Loucy (cell line): ENCODE measurements around the gene ANO10.

Experiments
- H2AFZ ChIP-seq: fragments of 200-600 bp; sonication (generic); 2 replicates; pipeline ENCODE4 v1.6.0; 2016; ENCODE audit warnings: antibody characterized with exemption, mild to moderate bottlenecking, low read length, moderate library complexity
- H3F3A ChIP-seq: fragments of 200-600 bp; 2 replicates; pipeline ENCODE4 v1.6.0; 2016; ENCODE audit warnings: antibody characterized with exemption, low read depth, mild to moderate bottlenecking
- H3K27me3 ChIP-seq: fragments of 200-600 bp; sonication (generic); 2 replicates; pipeline ENCODE4 v1.6.1; 2014; ENCODE audit warnings: low read length, mild to moderate bottlenecking; ENCODE audit not compliant: insufficient read depth, poor library complexity, severe bottlenecking
- H3K36me3 ChIP-seq: fragments of 200-600 bp; sonication (generic); 2 replicates; pipeline ENCODE4 v1.6.1; 2016; ENCODE audit warnings: low read length; ENCODE audit not compliant: insufficient read depth
- H3K4me1 ChIP-seq: fragments of 200-600 bp; sonication (generic); 2 replicates; pipeline ENCODE4 v1.5.1; 2014; ENCODE audit warnings: low read length, mild to moderate bottlenecking; ENCODE audit not compliant: insufficient read depth, poor library complexity, severe bottlenecking
- H3K4me2 ChIP-seq: fragments of 200-600 bp; sonication (generic); 2 replicates; pipeline ENCODE4 v1.6.0; 2014; ENCODE audit warnings: antibody characterized with exemption, low read length, low read depth, mild to moderate bottlenecking; ENCODE audit not compliant: poor library complexity, severe bottlenecking
- H3K4me3 ChIP-seq: fragments of 200-600 bp; sonication (generic); 2 replicates; pipeline ENCODE4 v1.5.1; 2014; ENCODE audit warnings: low read length, mild to moderate bottlenecking, mixed read lengths; ENCODE audit not compliant: poor library complexity, severe bottlenecking
- H3K79me2 ChIP-seq: fragments of 200-600 bp; sonication (generic); 2 replicates; pipeline ENCODE4 v1.6.1; 2014; ENCODE audit warnings: low read length; ENCODE audit not compliant: insufficient read depth
- H3K9ac ChIP-seq: fragments of 200-600 bp; sonication (generic); 2 replicates; pipeline ENCODE4 v1.6.0; 2014; ENCODE audit warnings: mild to moderate bottlenecking, low read depth, low read length, moderate library complexity; ENCODE audit not compliant: poor library complexity, severe bottlenecking
- H3K9me2 ChIP-seq: fragments of 200-600 bp; sonication (generic); replicated peaks from 2 replicates; pipeline ENCODE4 v1.6.1; 2016; ENCODE audit warnings: low read depth, low read length, mixed read lengths
- H3K9me3 ChIP-seq: fragments of 200-600 bp; sonication (generic); 2 replicates; pipeline ENCODE4 v1.6.1; 2014; ENCODE audit warnings: mild to moderate bottlenecking, antibody characterized with exemption, low read length, low read depth; ENCODE audit not compliant: insufficient read depth
- H4K20me1 ChIP-seq: fragments of 200-600 bp; sonication (generic); 2 replicates; pipeline ENCODE4 v1.6.0; 2014; ENCODE audit warnings: antibody characterized with exemption, low read length, mild to moderate bottlenecking; ENCODE audit not compliant: insufficient read depth, poor library complexity, severe bottlenecking
- EZH2phosphoT487 ChIP-seq: fragments of 200-600 bp; IDR thresholded peaks from 2 replicates; pipeline ENCODE4 v1.6.1; 2018; ENCODE audit warnings: antibody characterized with exemption, mild to moderate bottlenecking, moderate library complexity, borderline replicate concordance
- TF ChIP-seq, protein P1 (sequence below): fragments of 200-600 bp; sonication (generic); conservative IDR thresholded peaks from 2 replicates; pipeline ENCODE4 v1.5.1; 2014; ENCODE audit warnings: mild to moderate bottlenecking, antibody characterized with exemption, low read length

Gene ANO10

GRCh38 chr3:43417133-43417532, 204.7 kb downstream of the ANO10 start:
- Histone ChIP-seq H3K27me3 (no peaks in the 10 kb centered on the region), H3K9me3 (no peaks in the 10 kb centered on the region), H3K4me1 (peaks cover 9% of the 10 kb centered on the region), H3K4me3 (no peak overlapping the region), H3F3A (no peaks in the 10 kb centered on the region), H3K36me3 (no peaks in the 10 kb centered on the region), H3K9me2 (no peaks in the 10 kb centered on the region), H4K20me1 (no peaks in the 10 kb centered on the region), H2AFZ (no peak overlapping the region), H3K4me2 (no peak overlapping the region), H3K9ac (no peak overlapping the region), H3K79me2 (no peaks in the 10 kb centered on the region)
- no peak for TF ChIP-seq EZH2phosphoT487
- TF ChIP-seq, protein P1, sequence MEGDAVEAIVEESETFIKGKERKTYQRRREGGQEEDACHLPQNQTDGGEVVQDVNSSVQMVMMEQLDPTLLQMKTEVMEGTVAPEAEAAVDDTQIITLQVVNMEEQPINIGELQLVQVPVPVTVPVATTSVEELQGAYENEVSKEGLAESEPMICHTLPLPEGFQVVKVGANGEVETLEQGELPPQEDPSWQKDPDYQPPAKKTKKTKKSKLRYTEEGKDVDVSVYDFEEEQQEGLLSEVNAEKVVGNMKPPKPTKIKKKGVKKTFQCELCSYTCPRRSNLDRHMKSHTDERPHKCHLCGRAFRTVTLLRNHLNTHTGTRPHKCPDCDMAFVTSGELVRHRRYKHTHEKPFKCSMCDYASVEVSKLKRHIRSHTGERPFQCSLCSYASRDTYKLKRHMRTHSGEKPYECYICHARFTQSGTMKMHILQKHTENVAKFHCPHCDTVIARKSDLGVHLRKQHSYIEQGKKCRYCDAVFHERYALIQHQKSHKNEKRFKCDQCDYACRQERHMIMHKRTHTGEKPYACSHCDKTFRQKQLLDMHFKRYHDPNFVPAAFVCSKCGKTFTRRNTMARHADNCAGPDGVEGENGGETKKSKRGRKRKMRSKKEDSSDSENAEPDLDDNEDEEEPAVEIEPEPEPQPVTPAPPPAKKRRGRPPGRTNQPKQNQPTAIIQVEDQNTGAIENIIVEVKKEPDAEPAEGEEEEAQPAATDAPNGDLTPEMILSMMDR: no peak

- Histone ChIP-seq H3K4me3 (no peak overlapping the region), H3K9ac (no peak overlapping the region), H3K79me2 (no peaks in the 10 kb centered on the region), H3K36me3 (no peaks in the 10 kb centered on the region), H3K4me1 (peaks cover 9% of the 10 kb centered on the region), H3K27me3 (no peaks in the 10 kb centered on the region), H3K9me2 (no peaks in the 10 kb centered on the region), H3K9me3 (no peaks in the 10 kb centered on the region), H2AFZ (no peak overlapping the region), H3F3A (no peaks in the 10 kb centered on the region), H3K4me2 (no peak overlapping the region), H4K20me1 (no peaks in the 10 kb centered on the region)
- TF ChIP-seq, protein P1: no peak
- TF ChIP-seq EZH2phosphoT487: no peak
Measured at GRCh38 chr3:43415088-43415487, 206.7 kb downstream of the ANO10 start.

- H3K36me3 ChIP-seq: no peaks in the 10 kb centered on the region
- no peaks in the 10 kb centered on the region for H3K27me3 ChIP-seq
- H3K4me2 ChIP-seq: no peak overlapping the region
- H3K79me2 ChIP-seq: no peaks in the 10 kb centered on the region
- no peak overlapping the region for H2AFZ ChIP-seq
- no peak overlapping the region for H3K9ac ChIP-seq
- H3K4me1 ChIP-seq: peaks cover 9% of the 10 kb centered on the region
- H4K20me1 ChIP-seq: no peaks in the 10 kb centered on the region
- H3K4me3 ChIP-seq: no peak overlapping the region
- H3K9me2 ChIP-seq: no peaks in the 10 kb centered on the region
- no peaks in the 10 kb centered on the region for H3K9me3 ChIP-seq
- H3F3A ChIP-seq: no peaks in the 10 kb centered on the region
- no peak for TF ChIP-seq EZH2phosphoT487
- TF ChIP-seq, protein P1: no peak
Measured at GRCh38 chr3:43413676-43414368, 208.0 kb downstream of the ANO10 start.
